ENCODE data around the gene SERPING1. TPM values are rescaled to one million over a fixed set of nuclear protein-coding genes. Genes with fewer than 3 reads are reported as not detected.

SERPING1 gene
- total RNA-seq, 1 donor from 2014 or later = 471 TPM

DNA sequence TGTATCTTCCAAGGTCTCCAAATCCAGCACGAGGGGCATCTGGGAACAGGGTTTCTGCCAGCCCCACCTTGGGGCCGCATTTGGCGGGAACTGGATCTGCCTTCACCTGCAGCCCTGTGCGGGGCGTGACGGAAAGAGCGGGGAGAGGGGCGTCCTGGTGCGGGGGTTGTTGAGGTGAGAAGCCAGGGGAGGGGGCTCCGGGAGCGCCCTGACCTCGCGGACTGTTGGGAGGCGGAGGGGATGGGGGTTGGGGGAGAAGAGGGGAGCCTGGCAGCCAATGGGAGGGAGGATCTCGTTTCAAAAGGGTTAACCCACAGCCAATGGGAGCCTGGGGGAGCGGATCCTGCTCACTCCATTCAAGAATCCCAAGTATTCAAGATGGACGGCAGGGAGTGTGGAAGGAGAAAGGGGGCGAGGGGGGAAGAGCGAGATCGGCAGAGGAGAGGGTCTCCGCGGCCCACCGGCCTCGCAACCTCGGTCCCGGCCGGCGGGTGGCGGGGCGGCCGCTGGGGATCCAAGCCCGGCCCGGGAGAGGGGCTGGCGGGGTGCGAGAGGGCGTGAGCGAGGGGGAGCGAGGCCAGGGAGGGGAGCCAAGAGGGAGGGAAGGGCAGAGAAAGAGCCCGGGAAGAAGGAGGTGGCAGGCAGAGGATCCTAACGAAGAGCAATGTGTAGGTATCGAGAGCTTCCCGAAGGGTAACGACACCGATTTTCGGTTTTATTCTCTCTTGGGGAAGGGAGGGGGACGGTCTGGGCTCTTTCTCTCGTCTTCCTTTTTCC lies 40.7 kb downstream of the SERPING1 start:
- no peak for TF ChIP-seq CTCF (IDR thresholded peaks at IDR 0.05)
- peak; percentile 72 for DNase-seq
- Histone ChIP-seq H3K9me3 (no peaks in the 10 kb centered on the region), H3K4me1 (peaks cover 29% of the 10 kb centered on the region), H3K27me3 (ENCODE audit: low read depth) (no peaks in the 10 kb centered on the region), H3K4me3 (peak overlapping the region; percentile 73), H3K36me3 (no peaks in the 10 kb centered on the region), H3K27ac (peak overlapping the region; percentile 84)
- ATAC-seq = peak; percentile 90 to 96
- intact Hi-C loops (cut with DNase I) = no loop called here

- ATAC-seq = peak; percentile 11 to 35
- Histone ChIP-seq H3K27ac (peak overlapping the region; percentile 84), H3K4me1 (peaks cover 29% of the 10 kb centered on the region), H3K36me3 (no peaks in the 10 kb centered on the region), H3K27me3 (ENCODE audit: low read depth) (no peaks in the 10 kb centered on the region), H3K4me3 (peak overlapping the region; percentile 73), H3K9me3 (no peaks in the 10 kb centered on the region)
- TF ChIP-seq CTCF (IDR thresholded peaks at IDR 0.05) = no peak
- intact Hi-C loops (cut with DNase I) = no loop called here
- DNase-seq = no peak
Observed at GRCh38 chr11:57638811-57639320, 41.4 kb downstream of the SERPING1 start.

DNA sequence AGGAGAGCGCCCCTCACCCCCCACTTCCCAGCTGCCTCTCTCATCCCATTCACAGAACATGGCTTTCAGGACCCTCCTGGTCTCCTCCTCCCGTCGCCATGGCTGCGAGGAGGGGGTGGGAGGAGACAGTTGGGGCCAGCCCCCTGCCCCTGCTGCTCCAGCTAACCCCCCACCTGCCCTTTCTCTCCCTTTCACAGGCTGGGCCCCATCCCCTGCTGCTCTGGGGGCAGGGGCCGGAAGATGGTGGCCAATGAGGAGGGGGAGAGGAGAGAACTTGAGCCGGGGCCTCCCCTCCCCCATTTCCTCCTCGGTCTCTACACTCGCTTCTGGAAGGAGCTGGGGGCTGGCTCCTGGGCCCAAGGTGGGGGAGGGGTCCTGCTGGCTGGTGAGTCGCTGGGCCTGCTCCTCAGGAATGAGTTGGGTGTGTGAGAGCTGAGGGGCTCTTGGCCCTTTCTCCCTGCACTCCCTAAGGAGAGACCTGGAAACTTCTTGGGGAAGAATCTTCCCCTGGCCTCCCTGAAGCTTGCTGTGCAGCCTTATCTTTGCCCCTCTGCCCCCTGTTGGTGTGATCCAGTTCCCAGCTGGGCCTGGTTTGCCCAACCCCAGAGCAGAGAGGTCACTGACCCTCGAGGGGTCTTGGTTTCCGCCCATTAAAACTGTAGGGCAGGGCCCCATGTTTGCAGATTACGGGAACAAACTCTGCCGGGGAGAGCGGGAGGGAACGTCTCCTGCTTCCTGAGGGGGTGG lies 42.0 kb downstream of the SERPING1 start:
- peak overlapping the region; percentile 73 for H3K4me3 ChIP-seq
- peaks cover 34% of the 10 kb centered on the region for H3K4me1 ChIP-seq
- ATAC-seq (no peak), DNase-seq (no peak)
- intact Hi-C loops (cut with DNase I) = loop anchor here (5.0 kb wide), 1 partner anchor 72 kb away; the partner anchor contains the start of gene UBE2L6
- H3K36me3 ChIP-seq = no peaks in the 10 kb centered on the region
- no peaks in the 10 kb centered on the region for H3K27me3 ChIP-seq (ENCODE audit: low read depth)
- no peaks in the 10 kb centered on the region for H3K9me3 ChIP-seq
- peak overlapping the region; percentile 41 for H3K27ac ChIP-seq
- TF ChIP-seq CTCF (IDR thresholded peaks at IDR 0.05) = no peak

DNA sequence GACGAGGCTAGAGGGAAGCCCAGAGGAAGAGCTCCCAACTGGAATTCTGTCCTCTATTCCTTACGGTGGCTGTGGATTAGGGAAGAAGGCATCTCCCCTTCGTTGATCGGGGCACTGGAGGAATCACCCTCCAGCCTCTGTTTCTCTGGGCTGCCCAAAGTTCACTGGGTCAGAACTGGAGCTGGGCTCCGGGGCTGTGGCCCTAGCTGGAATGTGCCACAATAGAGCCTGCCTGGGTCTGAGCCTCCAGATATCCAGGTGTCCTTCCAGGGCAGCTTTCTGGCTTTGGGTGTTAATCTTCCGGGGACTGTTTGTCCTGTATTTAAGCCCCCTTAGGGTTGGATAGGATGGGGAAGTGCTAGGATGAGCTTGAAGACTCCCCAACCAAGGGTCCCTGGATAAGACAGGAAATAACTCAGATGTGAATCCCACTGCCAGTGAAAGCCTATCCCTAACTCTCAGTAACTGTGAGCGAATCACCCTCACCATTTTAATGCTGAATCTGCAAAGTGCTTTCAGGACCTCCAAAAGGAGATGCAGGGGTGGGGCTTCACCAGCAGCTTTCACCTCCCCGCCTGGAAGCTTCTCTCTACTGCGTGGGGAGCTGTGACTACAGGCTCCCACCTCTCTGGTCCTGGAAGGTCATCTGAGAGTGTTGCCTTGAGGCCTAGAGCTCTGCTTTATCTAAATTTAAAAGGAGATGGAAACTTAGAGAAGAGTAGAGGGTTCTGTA lies 42.7 kb downstream of the SERPING1 start:
- intact Hi-C loops (cut with DNase I) = loop anchor here (5.0 kb wide), 1 partner anchor 73 kb away; the partner anchor contains the start of gene UBE2L6
- peaks cover 41% of the 10 kb centered on the region for H3K4me1 ChIP-seq

More for the DNA sequence above, 42.7 kb downstream of the SERPING1 start:
- Histone ChIP-seq H3K9me3 (no peaks in the 10 kb centered on the region), H3K27ac (peak overlapping the region; percentile 41), H3K36me3 (no peaks in the 10 kb centered on the region), H3K4me3 (peak overlapping the region; percentile 73), H3K27me3 (ENCODE audit: low read depth) (no peaks in the 10 kb centered on the region)
- no peak for TF ChIP-seq CTCF (IDR thresholded peaks at IDR 0.05)
- DNase-seq (no peak), ATAC-seq (no peak)

Measured in lower lobe of right lung (tissue), 2 donors.